ES-I3 (cell line): ENCODE data around the gene LETM1.

ENCODE experiments used
- H3K36me3 ChIP-seq: 2 replicates; pipeline ENCODE4 v1.6.1; 2013; ENCODE audit warnings: mild to moderate bottlenecking, low read length, control low read depth, moderate library complexity; ENCODE audit not compliant: insufficient read depth
- H3K4me1 ChIP-seq: 2 replicates; pipeline ENCODE4 v1.6.1; 2013; ENCODE audit warnings: mild to moderate bottlenecking, control low read depth, low read length; ENCODE audit not compliant: insufficient read depth
- H3K9ac ChIP-seq: 2 replicates; pipeline ENCODE4 v1.6.1; 2013; ENCODE audit warnings: low read depth, mild to moderate bottlenecking, low read length, moderate library complexity
- H3K9me3 ChIP-seq: 2 replicates; pipeline ENCODE4 v1.6.1; 2013; ENCODE audit warnings: mild to moderate bottlenecking, low read length, moderate library complexity; ENCODE audit not compliant: control insufficient read depth, insufficient read depth

LETM1 gene

DNA sequence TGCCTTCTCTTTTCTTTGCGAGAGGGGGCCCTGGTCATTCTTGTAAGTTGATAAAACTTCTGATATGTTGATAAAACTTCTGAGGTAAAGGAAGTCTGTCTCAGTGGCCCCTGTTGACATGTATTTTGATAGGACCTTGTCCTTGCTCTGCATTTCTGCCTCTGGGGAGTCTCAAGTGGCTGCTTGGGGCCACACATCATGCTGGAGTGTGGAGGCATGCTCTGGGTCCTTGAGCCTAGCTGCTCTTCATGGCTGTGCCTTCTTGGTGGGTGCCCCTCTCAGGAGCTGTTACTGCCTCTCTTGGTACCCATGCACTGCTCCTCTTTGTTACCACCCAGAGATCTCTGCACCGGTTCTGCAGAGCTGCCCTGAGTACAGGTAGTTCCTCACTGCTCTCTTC lies 29.5 kb upstream of the LETM1 start:
- Histone ChIP-seq H3K4me1 (no peaks in the 10 kb centered on the region), H3K36me3 (no peaks in the 10 kb centered on the region), H3K9me3 (no peaks in the 10 kb centered on the region)

GRCh38 chr4:1883583-1883982 lies 27.6 kb upstream of the LETM1 start:
- Histone ChIP-seq H3K36me3 (no peaks in the 10 kb centered on the region), H3K9me3 (no peaks in the 10 kb centered on the region), H3K9ac (no peak overlapping the region), H3K4me1 (no peaks in the 10 kb centered on the region)

More for the DNA sequence above, 29.5 kb upstream of the LETM1 start:
- no peak overlapping the region for H3K9ac ChIP-seq

- Histone ChIP-seq H3K9me3 (no peaks in the 10 kb centered on the region), H3K9ac (no peak overlapping the region), H3K36me3 (no peaks in the 10 kb centered on the region), H3K4me1 (no peaks in the 10 kb centered on the region)
These were observed 26.9 kb upstream of the LETM1 start for GRCh38 chr4:1882850-1883271.

DNA sequence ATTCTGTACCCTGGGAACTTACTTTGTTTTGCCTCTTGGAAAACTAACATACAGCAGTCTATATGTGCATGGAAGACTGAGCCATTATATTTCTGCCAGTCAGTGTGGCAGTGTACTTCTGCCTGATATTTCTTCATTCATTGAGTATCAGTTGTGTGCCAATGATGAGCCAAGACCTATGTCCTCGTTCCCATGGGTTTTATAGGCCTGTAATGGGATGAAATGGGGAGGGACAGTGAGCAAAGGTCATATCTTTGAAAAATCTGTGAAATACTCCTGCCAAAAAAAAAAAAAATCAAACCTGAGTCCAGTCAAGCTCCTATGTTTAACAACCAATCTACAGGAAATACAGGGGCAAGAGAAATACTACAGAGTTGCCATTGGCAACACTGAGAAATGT lies 24.4 kb upstream of the LETM1 start:
- no peak overlapping the region for H3K9ac ChIP-seq
- peaks cover 4% of the 10 kb centered on the region; the same call in 1 of the 2 replicates for H3K4me1 ChIP-seq
- H3K9me3 ChIP-seq, result no peaks in the 10 kb centered on the region
- H3K36me3 ChIP-seq, result no peaks in the 10 kb centered on the region

DNA sequence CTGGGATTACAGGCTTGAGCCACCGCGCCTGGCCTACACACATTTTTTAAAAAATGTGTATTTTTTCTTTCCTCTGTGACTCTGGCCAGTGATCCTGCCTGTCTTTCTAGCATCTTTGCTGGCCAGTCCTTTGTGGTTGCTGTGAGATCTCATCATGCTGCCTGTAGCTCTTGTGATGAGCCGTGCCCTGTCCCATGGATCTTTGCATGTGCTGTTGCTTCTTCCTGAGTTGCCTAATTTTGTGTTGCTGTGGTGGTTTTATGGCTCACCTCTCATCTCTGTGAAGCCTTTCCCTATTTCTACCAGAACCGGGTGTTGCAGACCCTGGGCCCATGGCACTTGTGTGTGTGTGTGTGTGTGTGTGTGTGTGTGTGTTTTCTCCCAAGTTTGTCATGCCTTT lies 23.5 kb upstream of the LETM1 start:
- H3K9ac ChIP-seq, result no peak overlapping the region
- H3K36me3 ChIP-seq, result no peaks in the 10 kb centered on the region
- peaks cover 4% of the 10 kb centered on the region; the same call in 1 of the 2 replicates for H3K4me1 ChIP-seq
- no peaks in the 10 kb centered on the region for H3K9me3 ChIP-seq

GRCh38 chr4:1874201-1874600 lies 18.2 kb upstream of the LETM1 start:
- Histone ChIP-seq H3K9me3 (no peaks in the 10 kb centered on the region), H3K9ac (no peak overlapping the region), H3K36me3 (no peaks in the 10 kb centered on the region), H3K4me1 (peaks cover 13% of the 10 kb centered on the region)

- H3K36me3 ChIP-seq, result no peaks in the 10 kb centered on the region
- H3K4me1 ChIP-seq, result peaks cover 13% of the 10 kb centered on the region
- no peak overlapping the region for H3K9ac ChIP-seq
- H3K9me3 ChIP-seq, result no peaks in the 10 kb centered on the region
These were observed 17.8 kb upstream of the LETM1 start for GRCh38 chr4:1873776-1874175.

DNA sequence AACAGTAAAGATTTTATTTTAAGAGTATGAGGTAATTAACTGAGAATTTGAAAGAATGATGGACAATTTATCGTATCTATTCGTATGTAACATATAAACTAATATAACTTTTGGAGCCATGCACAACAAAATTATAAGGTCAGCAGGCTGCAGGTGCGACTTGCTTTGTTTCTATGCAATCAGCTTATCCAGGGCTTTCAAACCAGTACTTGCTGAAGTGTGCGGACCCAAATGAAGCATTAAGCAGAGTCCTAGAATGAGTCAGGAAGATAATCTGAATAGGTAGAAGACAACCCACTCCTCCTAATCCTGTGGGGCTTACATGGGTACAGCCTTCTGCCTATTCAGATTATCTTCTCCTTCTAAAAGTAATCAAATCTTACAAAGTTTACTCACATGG lies 17.3 kb upstream of the LETM1 start:
- H3K4me1 ChIP-seq, result peaks cover 13% of the 10 kb centered on the region

DNA sequence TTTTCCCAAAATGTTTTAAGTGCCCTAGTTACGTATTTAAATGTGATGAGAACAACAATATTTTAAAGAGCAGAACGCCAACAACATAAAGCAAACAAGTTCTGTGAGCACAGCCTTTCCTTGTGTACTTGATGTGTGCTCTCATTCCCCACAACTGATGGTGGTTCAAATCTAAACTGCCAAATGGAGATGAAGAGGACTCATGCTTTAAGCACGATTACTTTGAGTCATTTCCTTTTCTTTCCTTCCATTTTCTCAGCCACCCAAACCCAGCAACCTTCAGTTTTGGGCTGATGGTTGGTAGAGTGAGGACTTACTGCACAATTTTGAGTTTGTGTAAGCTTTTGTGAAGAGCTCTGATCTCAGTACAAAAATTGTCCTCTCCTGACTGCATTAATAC lies 16.9 kb upstream of the LETM1 start:
- peak overlapping the region; percentile 83; the same call in 1 of the 2 replicates for H3K9ac ChIP-seq
- no peaks in the 10 kb centered on the region for H3K9me3 ChIP-seq
- H3K36me3 ChIP-seq, result no peaks in the 10 kb centered on the region
- H3K4me1 ChIP-seq, result peaks cover 13% of the 10 kb centered on the region

More for the DNA sequence above, 17.3 kb upstream of the LETM1 start:
- no peaks in the 10 kb centered on the region for H3K9me3 ChIP-seq
- H3K36me3 ChIP-seq, result no peaks in the 10 kb centered on the region
- H3K9ac ChIP-seq, result no peak overlapping the region

GRCh38 chr4:1871471-1872021 lies 15.6 kb upstream of the LETM1 start:
- H3K9ac ChIP-seq, result peak overlapping the region; percentile 83
- H3K36me3 ChIP-seq, result no peaks in the 10 kb centered on the region
- H3K9me3 ChIP-seq, result no peaks in the 10 kb centered on the region
- peaks cover 9% of the 10 kb centered on the region for H3K4me1 ChIP-seq

DNA sequence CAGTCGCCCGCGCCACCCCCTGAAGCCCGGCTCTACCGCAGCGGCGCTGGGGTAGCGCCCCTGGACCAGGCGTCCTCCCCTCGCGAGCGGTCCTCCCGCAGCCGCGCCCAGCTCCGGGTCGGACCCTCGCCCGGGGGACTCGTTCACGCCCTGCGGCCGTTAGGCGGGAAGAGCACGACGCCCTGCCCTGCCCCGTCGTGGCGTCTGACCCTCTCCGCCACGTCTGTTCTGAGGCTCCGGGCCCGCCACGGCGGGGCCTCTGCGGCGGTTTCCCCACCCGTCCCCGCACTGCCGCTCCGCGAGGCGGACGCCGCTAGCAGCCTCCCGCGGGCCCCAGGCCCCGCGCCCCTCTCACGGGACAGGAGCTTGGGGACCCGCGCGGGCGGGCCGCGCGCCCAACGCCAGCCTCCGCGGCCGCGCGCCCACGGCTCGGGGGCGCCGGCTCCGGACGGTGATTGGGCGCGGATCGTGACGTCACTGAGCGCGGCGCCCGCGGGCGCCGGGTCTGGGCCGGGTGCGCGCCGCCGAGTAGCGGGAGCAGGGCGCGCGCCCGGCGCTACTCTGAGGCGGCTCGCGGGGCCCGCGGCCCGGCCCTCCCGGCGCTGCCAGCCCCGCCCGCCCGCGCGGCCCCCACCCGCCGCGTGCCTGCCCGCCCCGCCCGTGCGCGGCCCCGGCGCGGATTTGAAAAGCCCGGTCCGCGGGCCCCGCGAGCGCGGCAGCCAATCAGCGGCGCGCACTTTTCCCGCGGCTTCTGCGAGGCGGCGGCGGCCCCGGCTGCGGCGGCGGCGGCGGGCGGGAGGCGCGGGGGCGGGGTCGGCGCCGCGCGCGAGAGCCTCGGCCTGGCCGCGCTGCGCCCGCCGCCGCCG lies 14.9 kb upstream of the LETM1 start, which contains the start of gene NSD2:
TSS of gene NSD2 (plus strand) at position 816 of the 866 bp plus-strand sequence. CDS start 29,262 bp downstream, outside the sequence.
- H3K4me1 ChIP-seq, result peaks cover 9% of the 10 kb centered on the region
- H3K9ac ChIP-seq, result peak within 1 kb of the TSS; percentile 83
- no peaks in the 10 kb centered on the region for H3K36me3 ChIP-seq
- H3K9me3 ChIP-seq, result no peaks in the 10 kb centered on the region

DNA sequence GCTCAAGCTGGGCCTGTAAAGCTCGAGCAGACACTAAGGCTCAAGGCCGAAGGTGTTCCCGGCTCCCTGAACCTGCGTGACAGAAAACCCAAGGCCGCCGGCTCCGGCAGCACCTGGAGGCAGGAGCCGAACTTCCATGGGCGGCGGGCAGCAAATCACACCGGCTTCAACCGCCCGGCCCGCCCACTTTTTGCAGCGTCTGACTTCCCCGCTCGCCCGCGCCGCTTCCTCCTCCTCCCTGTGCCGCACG lies 14.3 kb upstream of the LETM1 start:
- no peaks in the 10 kb centered on the region for H3K36me3 ChIP-seq
- H3K4me1 ChIP-seq, result peaks cover 9% of the 10 kb centered on the region
- peak overlapping the region; percentile 72 for H3K9ac ChIP-seq
- H3K9me3 ChIP-seq, result no peaks in the 10 kb centered on the region

DNA sequence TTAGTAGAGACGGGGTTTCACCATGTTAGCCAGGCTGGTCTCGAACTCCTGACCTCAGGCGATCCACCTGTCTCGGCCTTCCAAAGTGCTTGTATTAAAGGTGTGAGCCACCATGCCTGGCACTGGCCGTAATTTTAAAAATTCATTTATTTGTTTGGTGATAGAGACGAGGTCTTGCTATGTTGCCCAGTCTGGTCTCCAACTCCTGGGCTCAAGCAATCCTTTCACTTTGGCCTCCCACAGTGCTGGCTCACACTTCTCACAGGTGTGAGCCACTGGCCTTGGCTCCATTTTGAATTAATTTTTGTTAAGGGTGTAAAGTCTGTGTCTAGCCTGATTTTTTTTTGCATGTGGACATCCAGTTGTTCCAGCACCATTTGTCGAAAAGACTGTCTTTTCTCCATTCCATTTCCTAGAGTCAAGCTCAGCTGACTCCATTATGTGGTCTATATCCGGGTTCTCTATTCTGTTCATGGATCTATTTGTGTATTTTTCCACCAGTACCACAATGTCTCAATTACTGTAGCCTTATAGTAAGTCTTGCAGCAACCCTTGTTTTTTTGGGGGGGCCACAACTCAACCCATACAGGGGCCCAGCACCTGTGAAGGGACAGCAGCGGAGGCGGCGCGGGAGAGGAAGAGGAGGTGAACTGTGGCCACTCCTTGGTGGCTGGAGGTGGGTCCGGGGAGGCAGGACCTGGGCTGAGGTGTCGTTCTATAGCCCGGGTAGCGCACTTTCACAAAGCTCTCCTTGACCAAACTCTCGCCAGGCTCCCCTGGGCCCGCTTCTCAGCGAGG lies 13.8 kb upstream of the LETM1 start:
- Histone ChIP-seq H3K9me3 (no peaks in the 10 kb centered on the region), H3K9ac (peak overlapping the region; percentile 72), H3K4me1 (peaks cover 9% of the 10 kb centered on the region), H3K36me3 (no peaks in the 10 kb centered on the region)

DNA sequence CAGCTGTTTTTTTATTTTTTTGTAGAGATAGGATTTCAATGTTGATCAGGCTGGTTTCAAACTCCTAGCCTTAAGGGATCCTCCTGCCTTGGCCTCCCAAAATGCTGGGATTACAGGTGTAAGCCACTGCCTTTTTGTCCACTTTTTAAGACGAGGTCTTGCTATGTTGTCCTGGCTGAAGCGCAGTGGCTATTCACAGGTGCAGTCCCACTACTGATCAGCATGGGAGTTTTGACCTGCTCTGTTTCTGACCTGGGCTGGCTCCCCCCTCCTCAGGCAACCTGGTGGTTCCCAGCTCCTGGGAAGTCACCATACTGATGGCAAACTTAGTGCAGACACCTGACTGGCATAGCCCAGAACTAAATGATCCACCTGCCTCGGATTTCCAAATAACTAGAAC lies 13.0 kb upstream of the LETM1 start:
- H3K36me3 ChIP-seq, result no peaks in the 10 kb centered on the region
- H3K4me1 ChIP-seq, result peaks cover 9% of the 10 kb centered on the region
- no peak overlapping the region for H3K9ac ChIP-seq
- no peaks in the 10 kb centered on the region for H3K9me3 ChIP-seq
